Fibroblast of skin of left quadriceps (primary cell): ENCODE measurements around the gene VEGFC.

Experiments used
- DNase-seq, 2 experiments: peaks; one replicate each; pipeline ENCODE4 v3.0.0-alpha.2; 2013; ENCODE audit warnings: low read depth in 2 of 2

The VEGFC gene

GRCh38 chr4:176690716-176691115 lies 102.0 kb downstream of the VEGFC start:
- DNase-seq: no peak

GRCh38 chr4:176680668-176681180 lies 112.0 kb downstream of the VEGFC start:
- no peak for DNase-seq

GRCh38 chr4:176676901-176677300 lies 115.8 kb downstream of the VEGFC start:
- DNase-seq: no peak

GRCh38 chr4:176675810-176676209 lies 116.9 kb downstream of the VEGFC start:
- DNase-seq: no peak

- DNase-seq: no peak
These were observed 121.2 kb downstream of the VEGFC start for GRCh38 chr4:176671532-176671931.

- no peak for DNase-seq
These were observed 124.4 kb downstream of the VEGFC start for GRCh38 chr4:176668324-176668723.

- DNase-seq: no peak
These were observed 127.8 kb downstream of the VEGFC start for GRCh38 chr4:176664964-176665363.

- no peak for DNase-seq
These were observed 132.2 kb downstream of the VEGFC start for GRCh38 chr4:176660561-176660960.

GRCh38 chr4:176656108-176656507 lies 136.6 kb downstream of the VEGFC start:
- DNase-seq: no peak

- DNase-seq: no peak
These were observed 138.0 kb downstream of the VEGFC start for GRCh38 chr4:176654565-176655216.

GRCh38 chr4:176653401-176654220 lies 139.1 kb downstream of the VEGFC start:
- no peak for DNase-seq

GRCh38 chr4:176646311-176646710 lies 146.4 kb downstream of the VEGFC start:
- no peak for DNase-seq

GRCh38 chr4:176645246-176645960 lies 147.3 kb downstream of the VEGFC start:
- DNase-seq: no peak

- DNase-seq: no peak
These were observed 150.2 kb downstream of the VEGFC start for GRCh38 chr4:176642472-176642871.

GRCh38 chr4:176641237-176641636 lies 151.5 kb downstream of the VEGFC start:
- no peak for DNase-seq

GRCh38 chr4:176638992-176639391 lies 153.7 kb downstream of the VEGFC start:
- no peak for DNase-seq

GRCh38 chr4:176636292-176636691 lies 156.4 kb downstream of the VEGFC start:
- DNase-seq: no peak

- DNase-seq: no peak
These were observed 157.1 kb downstream of the VEGFC start for GRCh38 chr4:176635372-176636261.
